Activated T-helper 1 cell treated with anti-CD3 and anti-CD28 coated beads, Interleukin-2, amount 50 U/mL, for 16 hours (primary cell): ENCODE results near the gene PABPN1.
"Not testable (repeated sequence)": the region's sequence is repeated elsewhere in the genome, so short reads cannot be mapped to it uniquely, and the experiment has no call there.

Experiments
- DNase-seq, 2 donors: peaks; one replicate each; pipeline ENCODE4 v3.0.0-alpha.2; 2020; ENCODE audit warnings: low read depth in 1 of 2, low spot score in 1 of 2

PABPN1 gene

DNA sequence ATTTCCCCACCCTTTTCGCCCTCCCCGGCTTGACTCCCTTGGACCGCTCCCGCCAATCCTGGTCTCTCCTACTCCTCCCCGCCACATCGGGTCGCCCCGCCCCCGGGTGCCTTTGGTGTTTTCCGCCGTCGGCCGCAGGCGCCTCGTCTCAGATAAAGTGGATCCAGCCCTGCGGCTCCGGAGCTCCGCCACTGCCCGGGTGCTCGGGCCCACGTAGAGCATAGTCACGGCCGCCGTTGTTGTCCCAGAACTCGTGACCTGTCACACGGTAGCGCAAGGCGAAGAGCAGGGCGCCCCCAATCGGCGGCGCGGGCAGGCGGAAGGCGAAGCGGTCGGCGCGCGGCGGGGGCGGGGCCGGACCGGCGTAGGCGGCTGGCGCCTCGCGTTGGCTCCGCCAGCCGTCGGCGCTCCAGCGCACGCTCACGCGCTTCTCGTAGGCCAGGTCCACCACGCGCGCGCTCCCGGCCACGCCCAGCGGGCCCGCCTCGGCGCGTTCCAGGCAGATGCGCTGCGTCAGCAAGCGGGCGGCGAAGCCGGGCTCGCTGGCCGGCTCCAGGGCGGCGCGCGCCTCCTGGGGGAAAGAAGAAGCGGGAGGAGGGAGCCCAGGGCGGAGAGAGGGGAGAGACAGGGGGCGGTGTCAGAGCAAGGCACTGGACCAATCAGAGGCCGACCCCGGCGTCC is 19.8 kb upstream of the PABPN1 start:
- peak; percentile 87 to 98 for DNase-seq

DNA sequence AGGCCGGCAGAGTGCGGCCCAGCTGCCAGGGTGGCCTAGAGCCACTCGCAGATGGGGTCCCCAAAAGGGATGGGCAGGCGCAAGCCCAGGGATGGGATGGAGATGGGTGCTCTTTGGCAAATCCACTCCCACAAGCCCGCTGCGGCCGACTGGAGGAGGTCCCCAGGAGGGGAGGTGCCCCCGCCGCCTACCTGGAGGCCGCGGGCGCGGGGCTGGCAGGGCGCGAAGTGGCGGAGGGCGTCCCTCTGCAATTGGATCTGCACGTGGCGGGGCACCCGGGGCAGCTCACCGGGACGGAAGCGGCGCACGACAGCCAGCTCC is 19.3 kb upstream of the PABPN1 start:
- DNase-seq = peak in 1 of 2 donors; percentile 26

DNA sequence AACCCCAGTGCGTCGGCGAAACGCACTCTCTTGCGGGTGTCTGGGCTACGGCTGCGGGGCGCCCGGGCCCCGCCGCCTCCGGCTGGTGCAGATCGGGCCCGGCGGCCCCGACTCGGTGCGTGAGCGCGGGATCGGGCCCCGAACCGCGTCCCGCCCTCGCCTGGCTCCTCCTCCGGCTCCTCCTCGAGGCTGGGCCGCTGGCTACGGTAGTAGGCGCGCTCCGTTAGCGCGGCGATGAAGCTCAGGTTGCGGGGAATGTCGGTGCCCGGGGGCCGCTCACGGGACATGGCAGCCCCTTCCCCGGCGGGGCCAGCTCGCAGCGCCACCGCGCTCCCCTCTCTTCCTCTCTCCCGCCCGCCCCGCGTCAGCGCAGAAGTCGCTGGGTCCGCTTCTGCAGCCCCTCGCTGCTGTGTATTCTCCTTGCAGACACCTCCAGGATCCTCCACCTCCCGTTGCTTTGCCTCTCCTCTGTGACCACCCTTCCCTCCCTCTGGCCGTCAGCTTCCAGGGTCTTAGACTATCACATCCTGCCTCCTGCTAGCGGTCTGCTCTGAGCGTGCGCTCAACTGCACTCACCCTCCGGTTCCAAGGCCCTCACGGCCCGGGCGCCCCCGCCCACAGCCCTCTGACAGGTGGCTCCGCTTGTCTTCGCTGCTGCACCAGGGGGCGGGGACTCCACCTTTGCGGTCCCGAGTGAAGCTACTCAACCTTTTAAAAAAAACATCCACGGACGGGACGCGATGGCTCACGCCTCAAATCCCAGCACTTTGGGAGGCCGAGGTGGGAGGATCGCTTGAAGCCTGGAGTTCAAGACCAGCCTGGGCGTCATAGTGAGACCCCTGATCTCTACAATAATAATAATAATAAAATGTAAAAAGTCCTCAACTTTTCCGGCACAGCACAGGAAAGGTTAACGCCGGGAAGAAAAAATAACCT is 18.7 kb upstream of the PABPN1 start, which contains the start of gene PPP1R3E:
PPP1R3E (minus strand) TSS at position 570 of the 936 bp plus-strand sequence; CDS start at position 287, 283 bp downstream.
- peak; percentile 79 to 83 for DNase-seq

DNA sequence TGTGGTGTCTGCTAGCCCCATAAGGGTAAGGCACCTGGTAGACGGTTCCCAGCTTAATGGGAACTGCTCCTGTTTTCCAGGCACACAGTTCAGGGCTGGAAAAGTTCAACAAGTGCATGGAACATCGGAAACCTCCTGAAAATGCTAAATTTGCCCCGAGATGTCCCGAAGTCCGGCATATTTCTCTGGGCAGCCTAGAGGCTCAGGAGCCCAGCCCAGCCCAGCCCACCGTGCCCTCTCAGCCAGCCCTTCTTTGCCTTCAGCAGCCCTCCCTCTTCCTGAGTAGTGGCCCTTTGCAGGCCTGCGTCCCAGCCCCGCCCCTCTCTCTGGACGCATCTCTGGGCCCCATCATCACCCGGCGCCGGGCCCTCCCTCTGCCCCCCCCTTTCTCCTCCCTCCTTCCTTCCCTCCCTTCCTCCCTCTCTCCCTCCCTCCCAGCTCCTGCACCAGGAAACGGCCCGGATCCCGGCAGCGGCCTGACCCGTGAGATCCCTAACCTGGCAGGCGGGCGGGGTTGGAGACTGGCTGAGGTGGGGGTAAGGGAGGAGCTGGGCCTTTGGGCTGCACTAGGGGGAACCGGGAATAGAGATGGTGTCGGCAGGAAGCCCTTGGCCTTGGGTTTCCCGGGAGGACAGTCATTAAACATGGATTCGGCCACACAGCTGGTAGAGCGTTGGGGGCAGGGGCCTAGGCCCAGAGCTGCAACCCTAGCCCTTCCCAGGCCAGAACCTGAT is 14.7 kb upstream of the PABPN1 start, which contains the start of gene BCL2L2:
BCL2L2 (plus strand) TSS at position 422 of the 734 bp plus-strand sequence. CDS start 935 bp downstream, outside the sequence.
- DNase-seq = no peak

DNA sequence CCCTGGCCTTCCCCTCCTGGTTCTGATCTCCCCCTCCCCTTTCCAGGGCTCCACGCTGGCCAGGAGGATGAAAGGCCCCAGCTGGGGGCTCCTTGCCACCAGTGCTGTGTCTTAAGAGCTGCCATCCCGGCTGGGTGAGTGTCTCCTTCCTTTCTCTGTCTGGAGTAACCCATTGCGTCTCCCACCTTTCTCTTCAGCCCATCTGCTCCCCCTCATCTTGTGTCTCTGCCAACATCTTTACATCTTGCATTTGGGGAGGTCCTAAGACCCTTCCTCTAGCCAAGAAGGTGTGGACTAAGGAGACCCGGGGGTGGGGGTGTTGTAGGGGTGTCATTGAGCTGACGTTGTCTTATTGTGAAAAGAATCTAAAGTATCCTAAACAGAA is 14.1 kb upstream of the PABPN1 start:
- DNase-seq = no peak

DNA sequence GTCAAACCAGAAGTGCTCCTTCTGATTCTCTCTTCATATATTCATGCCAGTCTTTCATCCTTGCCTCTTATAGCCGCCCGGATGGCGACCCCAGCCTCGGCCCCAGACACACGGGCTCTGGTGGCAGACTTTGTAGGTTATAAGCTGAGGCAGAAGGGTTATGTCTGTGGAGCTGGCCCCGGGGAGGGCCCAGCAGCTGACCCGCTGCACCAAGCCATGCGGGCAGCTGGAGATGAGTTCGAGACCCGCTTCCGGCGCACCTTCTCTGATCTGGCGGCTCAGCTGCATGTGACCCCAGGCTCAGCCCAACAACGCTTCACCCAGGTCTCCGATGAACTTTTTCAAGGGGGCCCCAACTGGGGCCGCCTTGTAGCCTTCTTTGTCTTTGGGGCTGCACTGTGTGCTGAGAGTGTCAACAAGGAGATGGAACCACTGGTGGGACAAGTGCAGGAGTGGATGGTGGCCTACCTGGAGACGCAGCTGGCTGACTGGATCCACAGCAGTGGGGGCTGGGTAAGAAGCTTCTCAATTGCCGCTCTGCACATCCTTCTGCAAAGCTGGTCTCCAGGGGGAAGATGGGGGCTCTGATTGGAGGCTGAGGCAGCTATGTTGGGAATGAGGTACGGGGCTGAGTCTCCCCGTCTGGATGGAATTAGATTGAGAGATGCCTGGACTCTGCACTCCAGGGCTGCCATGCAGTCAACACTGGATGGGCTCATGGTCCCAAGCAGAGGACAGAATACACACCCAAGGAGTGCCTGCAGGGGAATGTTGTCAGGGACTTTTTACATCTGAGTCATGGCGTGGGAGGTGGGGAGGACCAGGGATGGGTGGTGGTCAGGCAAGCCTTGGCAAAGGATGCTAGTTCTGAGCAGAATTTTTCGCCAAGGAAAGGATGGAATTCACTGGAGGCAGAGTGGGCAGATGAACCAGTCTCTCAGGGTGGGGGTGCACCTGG is 13.3 kb upstream of the PABPN1 start:
- DNase-seq = no peak

DNA sequence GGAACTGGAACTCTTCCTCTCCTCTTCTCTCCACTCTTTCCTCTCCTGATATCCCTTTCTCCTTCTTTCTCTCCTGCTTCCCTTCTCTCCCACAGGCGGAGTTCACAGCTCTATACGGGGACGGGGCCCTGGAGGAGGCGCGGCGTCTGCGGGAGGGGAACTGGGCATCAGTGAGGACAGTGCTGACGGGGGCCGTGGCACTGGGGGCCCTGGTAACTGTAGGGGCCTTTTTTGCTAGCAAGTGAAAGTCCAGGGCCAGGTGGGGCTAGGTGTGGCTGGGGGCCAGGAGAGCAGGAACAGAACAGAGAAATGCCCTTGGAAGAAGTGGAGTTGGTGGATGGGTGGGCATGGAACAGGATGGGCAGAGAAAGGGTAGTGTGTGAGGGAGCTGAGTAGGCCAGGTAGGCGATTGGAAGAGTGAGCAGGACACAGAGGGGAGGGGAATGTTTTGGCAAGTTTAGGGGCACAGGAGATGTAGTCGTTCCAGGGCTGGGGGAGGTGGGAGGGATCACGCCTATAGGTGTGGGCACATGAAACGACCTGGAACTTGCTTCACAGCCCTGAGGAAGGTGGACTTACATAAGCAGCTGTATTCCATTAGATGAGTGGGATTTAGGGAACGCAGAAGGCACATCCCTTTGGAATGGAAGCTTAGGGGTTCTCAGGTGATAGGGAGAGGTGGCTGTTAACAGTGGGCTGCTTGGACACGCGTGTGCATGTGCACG is 12.4 kb upstream of the PABPN1 start:
- no peak for DNase-seq

DNA sequence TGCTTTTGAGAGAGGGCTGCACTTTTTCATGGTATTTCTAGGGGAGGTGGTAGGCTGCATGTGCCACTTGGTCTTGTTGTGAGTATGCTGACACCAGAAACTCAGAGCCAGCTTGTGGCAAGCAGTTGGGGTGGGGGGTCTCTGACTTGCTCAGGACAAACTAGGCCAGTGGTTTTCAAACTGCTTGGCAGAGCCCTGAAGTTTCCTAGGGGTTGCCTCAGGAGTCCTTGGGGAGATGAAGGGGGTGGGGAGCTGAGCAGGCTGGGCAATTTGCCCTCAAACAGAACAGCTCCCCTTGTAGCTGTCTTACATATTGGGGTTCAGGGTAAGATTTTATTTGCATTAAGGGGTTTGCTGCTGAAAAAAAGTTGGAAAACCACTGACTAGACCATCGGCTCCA is 10.7 kb upstream of the PABPN1 start:
- DNase-seq = no peak

DNA sequence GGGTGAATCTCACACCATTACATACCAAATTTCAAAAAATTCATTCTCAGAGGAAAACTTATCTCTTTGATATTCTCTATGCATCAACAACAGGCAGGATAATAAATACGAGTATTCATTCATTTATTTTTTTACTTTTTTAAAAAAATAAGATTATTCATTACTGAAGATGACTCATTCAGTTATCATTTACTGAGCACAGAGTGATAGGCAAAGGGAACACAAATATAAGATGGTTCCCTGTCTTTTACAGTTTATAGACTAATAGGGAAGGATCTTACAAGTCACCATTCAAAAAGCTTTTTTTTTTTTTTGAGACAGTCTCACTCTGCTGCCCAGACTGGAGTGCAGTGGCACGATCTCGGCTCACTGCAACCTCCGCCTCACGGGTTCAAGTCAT is 5.0 kb upstream of the PABPN1 start:
- DNase-seq = no peak

DNA sequence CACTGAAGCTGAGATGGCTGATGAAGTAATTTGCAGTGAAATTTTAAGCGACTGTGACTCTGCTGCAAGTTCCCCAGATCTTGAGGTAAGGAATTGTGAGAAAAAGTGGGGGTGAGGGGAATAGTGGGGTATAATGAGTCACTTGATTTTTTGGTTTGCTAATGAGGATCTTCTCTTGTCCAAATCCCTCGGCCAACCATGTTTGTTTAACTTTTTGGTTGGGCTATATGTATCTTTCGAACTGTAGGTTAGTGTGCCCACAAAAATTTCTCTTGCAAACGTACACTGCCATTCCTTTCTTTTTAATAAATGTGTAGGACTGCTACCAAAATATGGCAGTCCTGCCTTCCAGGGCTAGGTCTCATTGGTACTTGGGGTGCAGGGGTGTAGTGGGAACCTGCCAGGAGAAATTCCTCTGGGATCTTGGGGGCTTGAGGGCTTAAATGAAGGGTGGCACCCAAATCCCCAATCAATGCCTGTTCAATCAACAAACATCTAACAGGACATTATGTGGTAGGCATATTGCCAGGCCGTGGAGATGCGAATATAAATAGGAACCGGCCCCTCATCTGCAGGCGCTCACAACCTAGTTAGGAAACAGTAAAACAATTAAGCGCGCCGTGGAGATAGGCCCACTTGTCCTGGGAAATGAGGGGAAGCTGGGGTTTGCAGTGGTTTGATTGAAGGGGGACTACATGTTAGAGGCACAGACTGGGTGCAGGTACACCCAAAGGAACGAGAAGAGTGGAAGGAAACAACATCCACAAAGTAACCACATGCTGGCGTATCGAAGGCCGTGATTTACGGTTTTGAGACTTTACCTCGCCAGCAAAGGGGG is 1.3 kb upstream of the PABPN1 start:
- no peak for DNase-seq

DNA sequence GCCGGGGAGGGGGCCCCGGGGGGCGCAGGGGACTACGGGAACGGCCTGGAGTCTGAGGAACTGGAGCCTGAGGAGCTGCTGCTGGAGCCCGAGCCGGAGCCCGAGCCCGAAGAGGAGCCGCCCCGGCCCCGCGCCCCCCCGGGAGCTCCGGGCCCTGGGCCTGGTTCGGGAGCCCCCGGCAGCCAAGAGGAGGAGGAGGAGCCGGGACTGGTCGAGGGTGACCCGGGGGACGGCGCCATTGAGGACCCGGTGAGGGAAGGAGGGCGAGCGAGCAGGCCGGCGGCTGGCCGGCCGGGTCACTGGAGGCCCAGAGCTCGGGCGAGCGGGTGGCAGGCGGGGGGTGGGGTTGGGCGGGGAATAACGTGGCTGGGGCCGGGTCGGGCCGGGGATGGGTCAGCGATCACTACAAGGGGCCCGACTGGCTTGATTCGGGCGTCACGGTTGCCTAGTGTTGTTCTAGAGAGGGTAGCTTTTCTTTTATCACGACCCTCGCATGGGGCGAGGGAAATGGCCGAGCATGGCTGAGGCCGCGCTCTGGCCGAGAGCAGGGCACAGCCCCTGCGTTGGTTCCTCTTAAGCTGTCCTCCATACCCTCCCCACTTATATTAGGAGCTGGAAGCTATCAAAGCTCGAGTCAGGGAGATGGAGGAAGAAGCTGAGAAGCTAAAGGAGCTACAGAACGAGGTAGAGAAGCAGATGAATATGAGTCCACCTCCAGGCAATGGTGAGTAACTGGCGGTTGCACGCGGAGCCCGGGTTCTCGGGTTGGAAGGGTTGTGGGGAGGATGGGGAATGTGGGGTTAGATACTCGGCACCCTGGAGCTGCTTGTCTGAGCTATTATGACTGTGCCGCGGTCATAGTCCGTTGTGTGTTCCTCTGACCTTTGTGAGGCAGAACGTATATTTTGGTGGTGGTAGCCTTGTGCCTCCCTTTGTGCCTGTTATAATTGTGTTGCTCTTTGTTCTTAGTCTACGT is 603 bp downstream of the PABPN1 start:
- peak in 1 of 2 donors; percentile 38 for DNase-seq

DNA sequence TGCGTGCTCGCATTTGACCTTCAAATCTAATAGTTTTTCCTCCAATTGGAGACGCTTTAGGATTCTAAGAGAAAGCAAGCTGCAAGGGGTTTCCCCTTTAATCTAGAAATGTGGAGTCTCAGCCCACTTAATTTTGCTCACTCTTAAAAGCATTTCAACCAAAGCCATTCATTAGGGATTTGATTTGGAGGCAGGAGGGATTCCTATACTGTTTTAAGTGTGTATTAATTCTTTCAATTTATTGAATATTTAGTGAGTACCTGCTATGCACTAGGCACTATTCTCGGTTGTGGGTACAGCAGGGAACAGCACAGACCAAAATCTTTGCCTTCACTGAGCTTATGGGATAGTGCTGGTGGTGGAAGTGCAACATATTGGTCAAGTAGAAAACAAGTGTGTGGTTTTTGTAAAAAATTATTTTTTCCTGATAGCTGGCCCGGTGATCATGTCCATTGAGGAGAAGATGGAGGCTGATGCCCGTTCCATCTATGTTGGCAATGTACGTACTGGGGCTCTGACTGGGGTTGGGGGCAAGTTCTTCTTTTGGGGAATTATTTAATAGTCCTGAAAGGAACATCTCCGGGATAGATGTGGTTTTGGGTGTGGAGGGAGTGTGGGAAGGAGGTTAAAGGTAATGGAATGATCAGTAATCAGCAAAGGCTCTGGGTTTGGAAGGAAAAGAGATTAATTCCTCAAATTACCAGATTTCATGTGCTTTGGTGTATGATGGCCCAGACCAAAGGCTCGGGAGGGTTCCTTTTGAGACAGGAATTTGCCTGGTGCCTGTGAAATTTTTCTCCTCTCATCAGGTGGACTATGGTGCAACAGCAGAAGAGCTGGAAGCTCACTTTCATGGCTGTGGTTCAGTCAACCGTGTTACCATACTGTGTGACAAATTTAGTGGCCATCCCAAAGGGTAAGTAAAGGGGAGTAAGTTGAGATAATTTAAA is 1.6 kb downstream of the PABPN1 start:
- no peak for DNase-seq

DNA sequence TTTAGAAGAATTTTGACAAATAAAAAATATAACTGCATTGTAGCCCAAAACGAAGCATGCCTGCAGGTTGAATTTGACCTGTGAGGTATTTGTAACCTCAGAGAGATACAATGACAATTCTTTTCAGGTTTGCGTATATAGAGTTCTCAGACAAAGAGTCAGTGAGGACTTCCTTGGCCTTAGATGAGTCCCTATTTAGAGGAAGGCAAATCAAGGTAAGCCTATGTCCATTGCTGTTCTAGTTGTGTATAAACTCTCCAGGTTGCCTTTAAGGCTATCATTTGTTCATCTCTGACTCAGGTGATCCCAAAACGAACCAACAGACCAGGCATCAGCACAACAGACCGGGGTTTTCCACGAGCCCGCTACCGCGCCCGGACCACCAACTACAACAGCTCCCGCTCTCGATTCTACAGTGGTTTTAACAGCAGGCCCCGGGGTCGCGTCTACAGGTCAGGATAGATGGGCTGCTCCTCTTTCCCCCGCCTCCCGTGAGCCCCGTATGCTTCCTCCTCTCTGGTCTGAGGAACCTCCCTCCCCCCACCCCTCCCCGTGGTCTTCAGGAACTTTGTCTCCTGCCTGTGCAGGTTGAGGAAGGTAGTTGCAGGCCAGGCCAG is 2.7 kb downstream of the PABPN1 start:
- no peak for DNase-seq

DNA sequence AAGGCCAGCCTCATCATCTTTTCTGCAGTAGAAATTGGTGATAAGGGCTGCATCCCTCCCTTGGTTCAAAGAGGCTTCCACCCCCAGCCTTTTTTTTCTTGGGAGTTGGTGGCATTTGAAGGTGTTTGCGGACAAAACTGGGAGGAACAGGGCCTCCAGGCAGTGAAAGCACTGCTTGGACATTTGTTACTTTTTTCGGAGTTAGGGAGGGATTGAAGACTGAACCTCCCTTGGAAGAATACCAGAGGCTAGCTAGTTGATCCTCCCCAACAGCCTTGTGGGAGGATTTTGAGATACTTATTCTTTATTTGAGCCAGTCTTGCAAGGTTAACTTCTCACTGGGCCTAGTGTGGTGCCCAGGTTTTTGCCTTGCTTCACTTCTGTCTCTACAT is 3.2 kb downstream of the PABPN1 start:
- DNase-seq = no peak

DNA sequence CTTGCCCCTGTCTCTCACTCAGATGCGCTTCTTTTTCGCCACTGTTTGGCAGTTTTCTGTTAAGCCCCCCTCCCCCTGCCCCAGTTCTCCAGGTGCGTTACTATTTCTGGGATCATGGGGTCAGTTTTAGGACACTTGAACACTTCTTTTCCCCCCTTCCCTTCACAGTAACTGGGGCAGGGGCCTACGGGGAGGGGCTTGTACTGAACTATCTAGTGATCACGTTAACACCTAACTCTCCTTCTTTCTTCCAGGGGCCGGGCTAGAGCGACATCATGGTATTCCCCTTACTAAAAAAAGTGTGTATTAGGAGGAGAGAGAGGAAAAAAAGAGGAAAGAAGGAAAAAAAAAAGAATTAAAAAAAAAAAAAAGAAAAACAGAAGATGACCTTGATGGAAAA is 3.7 kb downstream of the PABPN1 start:
- DNase-seq = no peak

DNA sequence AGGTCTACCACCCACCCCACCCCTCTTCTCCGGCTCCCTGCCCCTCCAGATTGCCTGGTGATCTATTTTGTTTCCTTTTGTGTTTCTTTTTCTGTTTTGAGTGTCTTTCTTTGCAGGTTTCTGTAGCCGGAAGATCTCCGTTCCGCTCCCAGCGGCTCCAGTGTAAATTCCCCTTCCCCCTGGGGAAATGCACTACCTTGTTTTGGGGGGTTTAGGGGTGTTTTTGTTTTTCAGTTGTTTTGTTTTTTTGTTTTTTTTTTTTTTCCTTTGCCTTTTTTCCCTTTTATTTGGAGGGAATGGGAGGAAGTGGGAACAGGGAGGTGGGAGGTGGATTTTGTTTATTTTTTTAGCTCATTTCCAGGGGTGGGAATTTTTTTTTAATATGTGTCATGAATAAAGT is 4.5 kb downstream of the PABPN1 start:
- DNase-seq = not testable (repeated sequence)
